ENCODE measurements around the gene STIP1. TPM values are rescaled to one million over a fixed set of nuclear protein-coding genes. Genes with fewer than 3 reads are reported as not detected.

STIP1 gene
- total RNA-seq, 1 donor from 2014 or later, result 200 TPM

DNA sequence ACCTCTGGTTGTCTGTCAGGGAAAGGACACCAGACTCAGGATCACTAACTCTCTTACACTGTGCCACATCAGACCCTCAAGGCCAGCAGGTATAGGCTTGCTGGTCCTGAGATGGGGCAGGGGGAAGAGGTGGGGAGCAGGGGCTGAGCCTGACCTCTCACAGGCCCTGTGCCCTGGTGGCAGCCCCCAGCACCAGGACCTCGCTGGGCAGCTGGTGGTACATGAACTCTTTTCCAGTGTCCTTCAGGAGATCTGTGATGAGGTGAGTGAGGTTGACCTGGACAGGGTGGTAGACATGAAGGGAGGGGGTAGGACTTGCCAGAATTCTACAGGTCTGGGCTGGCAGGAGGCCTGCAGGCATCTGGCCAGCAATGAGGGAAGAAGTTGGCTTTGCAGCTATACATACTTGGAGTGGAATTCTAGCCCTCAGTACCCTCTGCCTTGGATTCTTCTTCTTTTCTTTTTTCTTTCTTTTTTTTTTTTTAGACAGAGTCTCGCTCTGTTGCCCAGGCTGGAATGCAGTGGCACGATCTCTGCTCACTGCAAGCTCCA is 41.5 kb downstream of the STIP1 start:
- Mint-ChIP-seq H3K4me1 (ENCODE audit: low read depth, unreplicated experiment) (peaks cover 15% of the 10 kb centered on the region), H3K36me3 (ENCODE audit: low read depth, unreplicated experiment) (no peaks in the 10 kb centered on the region), H3K4me3 (ENCODE audit: unreplicated experiment) (peak overlapping the region; percentile 83), H3K27me3 (ENCODE audit: low read depth, unreplicated experiment) (no peaks in the 10 kb centered on the region), H3K9me3 (ENCODE audit: unreplicated experiment) (no peaks in the 10 kb centered on the region), H3K27ac (ENCODE audit: unreplicated experiment) (no peak overlapping the region)
- H3K36me3 ChIP-seq (ENCODE audit: insufficient read depth, low read length), result no peaks in the 10 kb centered on the region
- peaks cover 32% of the 10 kb centered on the region for H3K79me2 ChIP-seq (ENCODE audit: insufficient read depth, low read length)
- DNase-seq (ENCODE audit: low read depth) (no peak), FAIRE-seq (no peak)
- no peak for TF ChIP-seq EZH2 (IDR thresholded peaks at IDR 0.05; ENCODE audit: insufficient read depth, low read length)
- TF ChIP-seq, protein P1, sequence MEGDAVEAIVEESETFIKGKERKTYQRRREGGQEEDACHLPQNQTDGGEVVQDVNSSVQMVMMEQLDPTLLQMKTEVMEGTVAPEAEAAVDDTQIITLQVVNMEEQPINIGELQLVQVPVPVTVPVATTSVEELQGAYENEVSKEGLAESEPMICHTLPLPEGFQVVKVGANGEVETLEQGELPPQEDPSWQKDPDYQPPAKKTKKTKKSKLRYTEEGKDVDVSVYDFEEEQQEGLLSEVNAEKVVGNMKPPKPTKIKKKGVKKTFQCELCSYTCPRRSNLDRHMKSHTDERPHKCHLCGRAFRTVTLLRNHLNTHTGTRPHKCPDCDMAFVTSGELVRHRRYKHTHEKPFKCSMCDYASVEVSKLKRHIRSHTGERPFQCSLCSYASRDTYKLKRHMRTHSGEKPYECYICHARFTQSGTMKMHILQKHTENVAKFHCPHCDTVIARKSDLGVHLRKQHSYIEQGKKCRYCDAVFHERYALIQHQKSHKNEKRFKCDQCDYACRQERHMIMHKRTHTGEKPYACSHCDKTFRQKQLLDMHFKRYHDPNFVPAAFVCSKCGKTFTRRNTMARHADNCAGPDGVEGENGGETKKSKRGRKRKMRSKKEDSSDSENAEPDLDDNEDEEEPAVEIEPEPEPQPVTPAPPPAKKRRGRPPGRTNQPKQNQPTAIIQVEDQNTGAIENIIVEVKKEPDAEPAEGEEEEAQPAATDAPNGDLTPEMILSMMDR (IDR thresholded peaks at IDR 0.05; ENCODE audit: insufficient read depth, low read depth, low read length), result no peak
- H3K27ac ChIP-seq (ENCODE audit: low read depth, low read length), result no peak overlapping the region
- H3K9me3 ChIP-seq (ENCODE audit: insufficient read depth, low read depth, low read length), result no peaks in the 10 kb centered on the region
- H3K9ac ChIP-seq (ENCODE audit: low read length), result peak overlapping the region; percentile 85
- no peaks in the 10 kb centered on the region for H3K27me3 ChIP-seq (ENCODE audit: insufficient read depth, low read length)
- H4K20me1 ChIP-seq (ENCODE audit: insufficient read depth, low read length), result peaks cover 3% of the 10 kb centered on the region
- H3K4me2 ChIP-seq (ENCODE audit: low read length), result peak overlapping the region; percentile 99
- H2AFZ ChIP-seq (ENCODE audit: low read depth, low read length), result no peak overlapping the region
- peak overlapping the region; percentile 89 for H3K4me3 ChIP-seq (ENCODE audit: insufficient read depth, low read depth, low read length)
- H3K4me1 ChIP-seq (ENCODE audit: insufficient read depth, low read length), result peaks cover 38% of the 10 kb centered on the region

DNA sequence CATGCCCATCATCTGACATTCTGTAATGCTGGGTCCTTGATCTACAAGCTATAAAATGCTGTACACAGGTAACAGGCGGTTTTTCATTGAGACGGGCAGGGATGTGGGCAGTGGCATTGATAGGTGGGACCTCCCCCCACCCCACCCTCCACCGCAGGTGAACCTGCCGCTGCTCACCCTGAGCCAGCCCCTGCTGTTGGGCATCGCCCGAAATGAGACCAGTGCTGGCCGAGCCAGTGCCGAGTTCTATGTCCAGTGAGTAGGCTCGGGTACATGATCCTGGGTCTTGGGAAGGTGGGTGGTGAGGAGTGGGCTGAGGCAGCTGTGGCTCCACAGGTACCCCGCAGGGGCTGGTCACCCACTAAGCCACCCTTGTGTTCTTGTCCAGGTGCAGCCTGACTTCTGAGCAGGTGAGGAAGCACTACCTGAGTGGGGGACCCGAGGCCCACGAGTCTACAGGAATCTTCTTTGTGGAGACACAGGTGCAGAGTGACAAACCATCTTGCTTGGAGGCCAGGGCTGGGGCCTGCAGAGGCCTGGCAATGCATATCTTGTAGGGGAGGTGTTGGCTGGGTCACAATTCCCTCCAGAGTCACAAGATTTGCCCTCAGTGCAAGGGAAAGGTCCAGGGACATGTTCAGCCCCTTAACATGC is 43.2 kb downstream of the STIP1 start:
- Mint-ChIP-seq H3K9me3 (ENCODE audit: unreplicated experiment) (no peaks in the 10 kb centered on the region), H3K36me3 (ENCODE audit: low read depth, unreplicated experiment) (no peaks in the 10 kb centered on the region), H3K4me3 (ENCODE audit: unreplicated experiment) (peak overlapping the region; percentile 69), H3K27me3 (ENCODE audit: low read depth, unreplicated experiment) (no peaks in the 10 kb centered on the region), H3K27ac (ENCODE audit: unreplicated experiment) (peak overlapping the region; percentile 53), H3K4me1 (ENCODE audit: low read depth, unreplicated experiment) (peaks cover 11% of the 10 kb centered on the region)
- DNase-seq (ENCODE audit: low read depth), result no peak
- peaks cover 3% of the 10 kb centered on the region for H4K20me1 ChIP-seq (ENCODE audit: insufficient read depth, low read length)
- H3K27me3 ChIP-seq (ENCODE audit: insufficient read depth, low read length), result no peaks in the 10 kb centered on the region
- H2AFZ ChIP-seq (ENCODE audit: low read depth, low read length), result no peak overlapping the region
- peaks cover 32% of the 10 kb centered on the region for H3K79me2 ChIP-seq (ENCODE audit: insufficient read depth, low read length)
- no peak for FAIRE-seq
- no peaks in the 10 kb centered on the region for H3K36me3 ChIP-seq (ENCODE audit: insufficient read depth, low read length)
- H3K4me2 ChIP-seq (ENCODE audit: low read length), result peak overlapping the region; percentile 100
- peak overlapping the region; percentile 85 for H3K9ac ChIP-seq (ENCODE audit: low read length)
- H3K27ac ChIP-seq (ENCODE audit: low read depth, low read length), result no peak overlapping the region
- no peak overlapping the region for H3K4me3 ChIP-seq (ENCODE audit: insufficient read depth, low read depth, low read length)
- no peaks in the 10 kb centered on the region for H3K9me3 ChIP-seq (ENCODE audit: insufficient read depth, low read depth, low read length)
- peaks cover 34% of the 10 kb centered on the region for H3K4me1 ChIP-seq (ENCODE audit: insufficient read depth, low read length)
- TF ChIP-seq, protein P1 (IDR thresholded peaks at IDR 0.05; ENCODE audit: insufficient read depth, low read depth, low read length), result no peak
- no peak for TF ChIP-seq EZH2 (IDR thresholded peaks at IDR 0.05; ENCODE audit: insufficient read depth, low read length)

GRCh38 chr11:64229744-64230170 is 43.8 kb downstream of the STIP1 start:
- H3K9me3 ChIP-seq (ENCODE audit: insufficient read depth, low read depth, low read length), result no peaks in the 10 kb centered on the region
- no peaks in the 10 kb centered on the region for H3K27me3 Mint-ChIP-seq (ENCODE audit: low read depth, unreplicated experiment)
- no peak for TF ChIP-seq EZH2 (IDR thresholded peaks at IDR 0.05; ENCODE audit: insufficient read depth, low read length)
- TF ChIP-seq, protein P1 (IDR thresholded peaks at IDR 0.05; ENCODE audit: insufficient read depth, low read depth, low read length), result no peak
- H3K9me3 Mint-ChIP-seq (ENCODE audit: unreplicated experiment), result no peaks in the 10 kb centered on the region
- DNase-seq (ENCODE audit: low read depth) (no peak), FAIRE-seq (no peak)
- peaks cover 11% of the 10 kb centered on the region for H3K4me1 Mint-ChIP-seq (ENCODE audit: low read depth, unreplicated experiment)
- H3K9ac ChIP-seq (ENCODE audit: low read length), result peak overlapping the region; percentile 85
- H3K27ac ChIP-seq (ENCODE audit: low read depth, low read length), result no peak overlapping the region
- peak overlapping the region; percentile 74 for H3K4me3 ChIP-seq (ENCODE audit: insufficient read depth, low read depth, low read length)
- H2AFZ ChIP-seq (ENCODE audit: low read depth, low read length), result peak overlapping the region; percentile 57
- H3K79me2 ChIP-seq (ENCODE audit: insufficient read depth, low read length), result peaks cover 32% of the 10 kb centered on the region
- no peaks in the 10 kb centered on the region for H3K36me3 ChIP-seq (ENCODE audit: insufficient read depth, low read length)
- H3K36me3 Mint-ChIP-seq (ENCODE audit: low read depth, unreplicated experiment), result no peaks in the 10 kb centered on the region
- H3K4me3 Mint-ChIP-seq (ENCODE audit: unreplicated experiment), result peak overlapping the region; percentile 85
- H3K4me2 ChIP-seq (ENCODE audit: low read length), result peak overlapping the region; percentile 100
- H4K20me1 ChIP-seq (ENCODE audit: insufficient read depth, low read length), result peaks cover 3% of the 10 kb centered on the region
- H3K4me1 ChIP-seq (ENCODE audit: insufficient read depth, low read length), result peaks cover 31% of the 10 kb centered on the region
- H3K27me3 ChIP-seq (ENCODE audit: insufficient read depth, low read length), result no peaks in the 10 kb centered on the region
- H3K27ac Mint-ChIP-seq (ENCODE audit: unreplicated experiment), result peak overlapping the region; percentile 53

Data from astrocyte (in vitro differentiated cells and primary cell).